Stimulated activated CD4-positive, alpha-beta T cell treated with anti-CD3 and anti-CD28 coated beads, Interleukin-4, amount 100 ng/mL, for 1 hour (primary cell): ENCODE results near the gene SMIM1.
"Not testable (repeated sequence)": the region's sequence is repeated elsewhere in the genome, so short reads cannot be mapped to it uniquely, and the experiment has no call there.

ENCODE experiments used
- DNase-seq: peaks from one replicate; pipeline ENCODE4 v3.0.0-alpha.2; 2020

SMIM1 gene

DNA sequence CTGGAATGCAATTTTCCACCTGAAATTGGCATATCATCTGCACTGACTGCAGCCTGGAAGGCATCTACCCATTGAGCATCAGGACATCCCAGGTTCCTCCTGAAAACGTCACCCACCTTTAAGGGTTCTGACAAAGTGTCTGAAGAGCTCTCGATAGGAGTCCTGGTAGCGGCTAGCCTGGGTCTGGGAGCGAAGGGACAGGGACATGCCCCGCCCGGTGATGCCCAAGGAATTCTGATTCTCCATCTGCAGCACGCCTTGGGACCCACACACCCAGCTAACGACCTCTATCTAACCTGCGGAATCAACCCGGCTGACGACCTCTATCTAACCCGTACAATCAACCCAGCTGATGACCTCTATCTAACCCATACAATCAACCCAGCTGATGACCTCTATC is 33.6 kb upstream of the SMIM1 start:
- no peak for DNase-seq

DNA sequence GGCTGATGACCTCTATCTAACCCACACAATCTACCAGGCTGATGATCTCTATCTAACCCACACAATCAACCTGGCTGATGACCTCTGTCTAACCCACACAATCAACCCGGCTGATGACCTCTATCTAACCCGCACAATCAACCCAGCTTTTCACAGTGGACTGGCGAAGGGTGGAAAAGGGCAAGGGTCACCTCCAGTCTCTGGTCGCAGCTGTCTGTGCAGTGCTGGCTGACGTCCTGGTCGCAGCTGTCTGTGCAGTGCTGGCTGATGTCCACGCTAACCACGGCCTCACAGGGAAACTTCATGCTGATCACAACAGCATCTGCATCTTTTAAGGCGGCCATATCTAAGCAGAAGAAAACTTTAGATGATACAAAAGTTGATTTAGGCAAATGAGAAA is 32.5 kb upstream of the SMIM1 start:
- no peak for DNase-seq

DNA sequence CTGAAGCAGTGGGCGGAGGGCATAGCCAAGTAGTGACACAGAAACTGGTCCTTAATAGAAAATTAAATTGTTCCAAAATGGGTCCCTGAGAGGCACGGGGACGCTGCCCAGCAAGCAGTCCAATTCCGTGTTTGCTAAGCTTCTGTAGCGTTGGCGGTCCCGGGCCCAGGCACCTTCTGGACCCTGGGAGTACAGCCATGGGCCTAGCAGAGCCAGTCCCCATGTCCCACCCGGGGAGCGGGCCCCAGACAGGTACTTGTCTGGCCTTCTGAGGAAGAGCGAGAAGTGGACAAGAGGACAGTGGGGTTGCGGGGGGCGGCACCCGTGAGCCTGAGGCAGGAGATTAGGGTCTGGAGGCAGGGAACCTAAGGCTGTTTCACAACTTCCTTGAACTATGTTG is 31.8 kb upstream of the SMIM1 start:
- DNase-seq: no peak

DNA sequence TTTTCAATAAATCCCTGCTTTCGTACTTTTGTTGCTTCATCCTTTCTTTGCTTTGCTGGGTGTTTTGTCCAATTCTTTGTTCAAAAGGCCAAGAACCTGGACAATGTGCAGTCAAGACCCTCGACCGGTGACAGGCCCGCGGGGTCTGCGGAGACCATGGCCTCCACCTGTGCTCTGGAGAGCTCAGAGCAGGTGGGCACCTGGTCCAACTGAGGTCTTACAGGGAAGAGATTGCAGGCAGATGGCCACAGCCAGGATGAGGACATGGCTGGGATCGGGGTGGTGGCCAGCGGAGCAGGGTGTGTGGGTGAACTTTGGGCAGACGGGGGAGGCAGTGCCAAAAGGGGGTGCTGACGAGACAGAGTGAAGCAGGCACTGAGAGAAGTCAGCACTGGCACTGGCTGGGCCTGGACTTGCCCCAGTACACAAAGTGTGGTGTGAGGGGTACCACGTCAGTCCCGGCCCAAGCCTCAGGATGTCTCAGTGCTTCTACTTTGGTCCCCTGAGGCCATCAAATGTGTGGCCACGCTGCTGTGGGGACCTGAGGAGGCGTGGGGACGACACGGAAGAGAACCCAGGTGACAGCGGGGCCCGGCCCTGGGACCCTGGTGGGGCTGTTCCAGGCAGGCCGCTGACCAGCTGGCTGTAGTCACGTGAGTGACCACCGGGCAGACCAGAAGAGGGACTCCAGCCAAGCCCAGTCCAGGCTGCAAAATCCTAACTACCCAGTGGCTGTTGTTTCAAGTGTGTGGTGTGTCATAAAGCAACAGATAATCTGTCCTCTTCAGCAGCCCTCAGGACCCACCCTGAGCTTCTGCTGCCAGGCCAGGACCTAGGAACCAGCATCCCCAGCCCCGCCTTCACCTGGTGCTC is 30.7 kb upstream of the SMIM1 start:
- DNase-seq: no peak

DNA sequence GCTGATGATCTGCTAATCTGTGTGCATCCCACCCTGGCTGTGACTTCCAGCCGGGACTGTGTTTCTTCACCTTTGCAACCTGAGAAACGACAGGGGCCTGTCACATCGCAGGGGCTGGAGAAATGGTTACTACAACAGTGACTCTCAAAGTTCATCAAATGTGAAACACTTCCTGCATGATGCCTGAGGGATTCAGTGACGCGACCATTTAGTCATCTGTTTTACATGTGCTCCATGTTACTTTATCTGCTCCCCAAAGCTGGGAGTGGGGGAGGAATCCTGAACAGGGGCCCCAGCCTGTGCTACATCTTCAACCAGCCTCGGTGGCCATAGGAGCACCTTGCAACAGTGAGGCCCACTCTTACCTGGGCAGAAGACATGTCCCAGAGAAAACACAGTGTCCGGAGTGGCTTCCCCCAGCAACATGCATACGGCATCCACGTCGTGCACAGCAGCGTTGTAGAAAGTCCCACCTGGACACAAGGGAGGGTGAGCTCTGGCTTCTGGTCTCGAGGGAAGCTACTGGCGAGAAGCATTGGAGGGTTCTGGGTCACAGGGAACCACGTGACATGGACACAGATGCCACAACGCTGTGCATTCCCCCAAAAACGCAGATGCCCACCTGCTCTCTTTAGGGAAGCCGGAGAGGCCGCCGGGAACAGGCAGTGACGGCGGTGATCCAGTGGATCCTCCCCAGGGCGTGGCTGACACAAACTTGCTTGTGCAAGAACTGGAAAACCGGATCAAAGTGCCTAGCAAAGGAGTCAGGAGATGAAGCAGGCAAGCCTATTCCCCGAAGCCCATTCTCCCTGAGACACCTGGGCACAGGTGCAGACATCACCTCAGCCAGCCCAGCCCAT is 29.9 kb upstream of the SMIM1 start:
- no peak for DNase-seq

DNA sequence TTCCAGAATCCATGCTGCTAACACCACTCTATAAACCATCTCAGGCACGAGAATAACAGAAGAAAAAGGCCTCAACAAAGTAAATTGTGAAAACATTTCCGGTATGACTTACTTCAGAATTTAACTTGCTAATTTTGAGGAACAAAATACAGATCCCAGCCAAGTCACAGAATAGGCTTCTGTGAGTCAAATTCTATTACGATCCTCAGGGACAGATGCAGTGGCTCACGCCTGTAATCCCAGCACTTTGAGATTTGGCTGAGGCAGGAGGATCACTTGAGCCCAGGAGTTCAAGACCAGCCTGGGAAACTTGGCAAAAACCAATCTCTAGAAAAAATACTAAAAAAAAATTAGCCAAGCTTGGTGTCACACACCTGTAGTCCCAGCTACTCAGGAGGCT is 29.1 kb upstream of the SMIM1 start:
- no peak for DNase-seq

DNA sequence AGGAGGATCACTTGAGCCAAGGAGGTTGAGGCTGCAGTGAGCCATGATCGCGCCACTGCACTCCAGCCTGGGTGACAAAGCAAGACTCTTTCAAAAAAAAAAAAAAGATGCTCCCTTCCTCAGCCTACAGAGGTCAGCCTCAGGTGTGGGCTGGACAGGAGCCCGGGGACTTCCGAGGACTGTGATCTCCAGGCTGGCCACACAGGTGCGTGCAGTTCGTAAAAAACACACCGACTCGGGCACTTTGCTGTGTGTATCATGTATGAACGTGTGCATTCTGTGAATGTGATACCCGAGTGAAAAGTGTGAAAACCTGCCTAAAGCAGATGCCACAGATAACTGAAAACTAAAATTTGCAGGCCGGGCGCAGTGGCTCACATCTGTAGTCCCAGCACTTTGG is 28.7 kb upstream of the SMIM1 start:
- DNase-seq: no peak

DNA sequence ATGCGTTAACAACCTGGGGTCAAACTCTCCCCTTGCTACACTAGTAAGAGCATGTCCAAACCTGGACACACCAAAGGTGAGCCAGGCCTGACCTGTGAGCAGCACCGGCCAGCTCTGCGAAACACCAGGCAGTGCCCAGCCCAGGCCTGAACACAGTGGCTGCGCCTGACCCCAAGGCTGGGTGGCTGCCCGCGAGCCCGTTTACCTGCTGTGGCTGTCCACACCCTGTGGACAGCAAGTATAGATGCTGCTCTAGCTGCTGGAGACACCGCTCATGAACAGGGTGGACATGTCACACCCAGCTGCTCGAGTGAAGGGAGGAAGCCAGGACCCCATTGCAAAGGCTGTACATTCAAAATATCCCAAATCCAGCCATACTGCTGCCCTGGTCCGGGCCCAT is 27.9 kb upstream of the SMIM1 start:
- no peak for DNase-seq

DNA sequence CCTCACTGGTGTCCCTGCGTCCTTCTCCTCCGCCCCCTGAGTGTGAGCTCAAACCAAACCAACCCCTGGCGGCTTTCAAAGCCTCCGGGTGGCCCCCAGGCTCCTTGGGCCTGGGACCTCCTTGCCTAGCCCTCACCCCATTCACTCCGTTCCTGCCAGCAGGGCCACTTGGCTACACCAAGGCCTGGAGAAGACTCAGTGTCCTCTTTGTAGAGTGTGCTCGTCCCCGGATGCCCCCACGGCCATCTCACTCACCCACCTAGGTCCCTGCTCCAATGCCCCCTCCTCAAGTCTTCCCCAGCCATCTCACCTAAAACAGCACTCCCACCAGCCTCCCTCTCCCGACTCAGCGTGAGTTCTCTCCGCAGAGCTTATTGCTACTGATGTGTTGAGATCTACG is 27.5 kb upstream of the SMIM1 start:
- DNase-seq: no peak

DNA sequence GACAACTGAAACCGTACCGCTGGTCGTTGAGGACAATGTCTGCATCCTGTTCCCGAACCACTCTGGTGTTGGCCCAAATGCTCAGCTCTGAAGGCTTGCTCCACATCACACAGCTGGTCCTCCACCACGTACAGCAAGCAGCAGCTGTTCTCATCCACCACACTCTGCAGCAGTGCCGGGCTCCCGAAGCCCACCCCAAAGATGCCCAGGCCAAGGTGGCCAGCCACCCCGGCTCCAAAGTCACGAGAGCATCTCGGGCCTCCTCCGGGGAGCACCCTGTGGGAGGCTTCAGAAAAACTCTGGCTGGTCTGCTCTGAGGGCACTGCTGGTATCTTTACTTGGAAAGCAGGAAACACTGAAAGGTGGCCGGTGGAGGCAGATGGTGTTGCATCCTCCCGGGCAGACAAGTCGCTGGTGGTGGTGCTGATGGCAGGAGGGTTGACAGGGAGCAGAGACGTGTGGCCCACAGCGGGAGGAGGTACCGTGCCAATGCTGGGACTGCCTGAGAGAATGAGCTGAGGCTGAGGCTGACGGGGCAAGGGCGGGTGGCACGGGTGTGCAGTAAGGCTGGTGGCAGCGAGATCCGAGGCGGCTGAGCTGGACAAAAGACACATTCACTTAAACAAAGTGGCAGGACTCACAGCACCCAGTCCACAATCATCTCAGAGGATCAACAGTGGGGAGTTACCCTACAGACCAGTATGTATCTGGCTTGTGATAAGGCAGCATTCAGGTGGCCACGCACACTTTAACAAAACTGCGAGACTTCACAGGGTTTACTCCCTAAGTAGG is 26.8 kb upstream of the SMIM1 start:
- no peak for DNase-seq

DNA sequence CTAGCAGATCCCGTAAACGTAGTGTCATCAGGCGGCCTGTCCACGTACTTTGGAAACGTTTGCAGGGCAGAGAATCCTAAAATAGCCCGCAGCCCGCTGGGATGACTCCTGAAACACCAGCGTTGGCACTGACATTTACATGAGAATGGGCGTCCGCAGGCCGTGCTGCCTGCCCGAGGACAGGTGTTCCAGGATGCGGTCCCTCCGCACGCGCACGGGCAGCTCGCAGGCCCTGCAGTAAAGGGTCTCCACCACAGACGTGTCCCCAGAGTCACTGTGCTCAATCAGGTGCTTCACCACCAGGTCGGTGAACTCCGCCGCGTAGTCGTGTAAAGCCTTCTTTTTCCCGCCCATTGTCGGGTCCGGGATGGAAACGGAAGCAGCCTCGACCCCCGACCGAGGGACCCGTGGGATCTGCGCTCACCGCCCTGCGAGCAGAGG is 26.1 kb upstream of the SMIM1 start:
- no peak for DNase-seq

DNA sequence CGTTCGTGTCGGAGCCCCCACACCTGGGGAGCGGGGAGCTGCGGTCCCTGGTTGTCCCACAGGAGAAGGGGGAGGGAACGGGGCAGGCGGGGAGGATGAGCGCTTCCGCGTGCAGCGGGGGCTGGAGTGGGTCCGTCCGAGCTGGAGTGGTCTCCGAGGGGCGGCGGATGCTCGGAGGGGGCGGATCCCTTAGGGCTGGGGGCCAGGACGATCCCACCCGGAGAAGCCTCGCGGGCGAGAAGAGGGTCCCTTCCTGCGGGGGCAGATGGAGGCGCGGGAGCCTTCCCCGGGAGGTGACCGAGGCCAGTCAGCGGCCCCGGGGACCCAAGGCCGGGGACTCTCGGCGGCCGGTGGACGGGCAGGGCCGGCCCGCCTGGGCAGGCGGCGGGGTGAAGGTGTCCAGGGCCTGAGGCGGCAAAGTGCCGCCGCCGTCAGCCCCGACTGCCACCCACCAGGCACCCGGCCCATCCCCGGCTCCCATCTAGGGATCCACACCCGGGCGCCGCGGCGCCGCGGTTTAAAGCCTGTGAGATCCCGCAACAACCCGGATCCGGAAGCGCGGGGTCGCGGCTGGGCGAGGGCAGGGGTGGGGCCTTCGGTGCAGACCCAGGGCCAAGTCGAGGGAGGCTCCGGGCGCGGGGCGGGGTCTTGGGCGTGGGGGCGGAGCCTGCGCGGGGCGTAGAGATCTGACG is 25.6 kb upstream of the SMIM1 start:
- DNase-seq: peak; percentile 90

DNA sequence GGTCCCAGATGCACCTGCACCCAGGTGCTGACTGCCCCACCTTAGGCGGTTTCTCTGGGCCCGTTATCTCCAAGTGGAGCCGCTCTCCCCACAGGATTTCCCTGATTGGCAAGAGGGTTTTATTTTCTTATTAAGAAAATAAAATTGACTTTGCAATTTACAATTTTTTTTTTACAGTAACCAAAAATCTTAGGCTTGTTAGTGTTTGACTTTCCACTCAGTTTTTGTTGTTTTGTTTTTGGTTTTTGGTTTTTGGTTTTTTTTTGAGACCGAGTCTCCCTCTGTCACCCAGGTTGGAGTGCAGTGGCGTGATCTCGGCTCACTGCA is 25.1 kb upstream of the SMIM1 start:
- DNase-seq: no peak

DNA sequence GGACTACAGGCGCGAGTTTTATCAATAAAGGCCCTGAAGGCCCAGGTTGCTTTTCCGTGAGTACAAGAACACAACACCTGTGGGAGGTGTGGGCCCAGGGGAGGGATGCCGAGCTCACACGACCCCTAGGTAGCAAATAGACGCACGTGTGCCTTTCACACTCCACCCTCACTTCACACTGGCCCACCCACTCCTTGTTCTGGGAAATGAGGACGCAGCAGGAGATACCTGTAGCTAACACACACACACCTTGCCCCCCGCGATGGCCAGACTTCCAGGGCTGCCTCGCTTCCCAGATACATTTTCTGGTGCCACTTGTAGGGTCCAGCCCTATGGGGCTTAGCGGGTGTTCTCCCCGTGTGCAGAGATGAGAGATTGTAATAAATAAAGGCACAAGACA is 24.6 kb upstream of the SMIM1 start:
- no peak for DNase-seq

DNA sequence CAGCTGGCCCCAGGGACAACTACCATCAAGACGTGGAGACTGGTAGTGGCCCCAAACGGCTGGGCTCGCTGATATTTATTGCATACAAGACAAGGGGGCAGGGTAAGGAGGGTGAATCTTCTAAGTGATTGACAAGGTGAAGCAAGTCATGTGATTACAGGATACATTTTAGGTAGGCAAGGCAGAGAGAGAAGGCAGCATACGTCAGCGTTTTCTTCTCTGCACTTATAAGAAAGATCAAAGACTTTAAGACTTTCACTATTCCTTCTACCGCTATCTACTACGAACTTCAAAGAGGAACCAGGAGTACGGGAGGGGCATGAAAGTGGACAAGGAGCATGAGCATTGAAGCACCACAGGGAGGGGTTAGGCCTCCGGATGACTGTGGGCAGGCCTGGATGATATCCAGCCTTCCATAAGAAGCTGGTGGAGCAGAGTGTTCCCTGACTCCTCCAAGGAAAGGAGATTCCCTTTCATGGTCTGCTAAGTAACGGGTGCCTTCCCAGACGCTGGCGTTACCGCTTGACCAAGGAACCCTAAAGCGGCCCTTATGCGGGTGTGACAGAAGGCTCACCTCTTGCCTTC is 24.1 kb upstream of the SMIM1 start:
- DNase-seq: not testable (repeated sequence)

DNA sequence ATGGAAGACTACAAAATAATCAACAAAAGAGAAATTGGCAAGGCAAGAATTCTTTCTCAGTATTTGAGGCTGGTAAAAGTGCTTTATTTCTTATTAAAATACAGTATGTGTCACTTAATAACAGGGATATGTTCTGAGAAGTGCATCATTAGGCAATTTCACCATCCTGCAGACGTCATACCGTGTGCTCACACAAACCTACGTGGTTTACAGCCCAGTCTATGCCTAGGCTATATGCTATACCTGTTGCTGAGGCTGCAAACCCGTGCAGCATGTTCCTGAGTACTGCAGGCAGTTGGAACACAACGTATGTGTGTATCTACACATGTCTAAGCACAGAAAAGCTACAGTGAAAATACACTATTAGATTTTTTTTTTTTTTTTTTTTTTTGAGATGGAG is 23.0 kb upstream of the SMIM1 start:
- DNase-seq: no peak

DNA sequence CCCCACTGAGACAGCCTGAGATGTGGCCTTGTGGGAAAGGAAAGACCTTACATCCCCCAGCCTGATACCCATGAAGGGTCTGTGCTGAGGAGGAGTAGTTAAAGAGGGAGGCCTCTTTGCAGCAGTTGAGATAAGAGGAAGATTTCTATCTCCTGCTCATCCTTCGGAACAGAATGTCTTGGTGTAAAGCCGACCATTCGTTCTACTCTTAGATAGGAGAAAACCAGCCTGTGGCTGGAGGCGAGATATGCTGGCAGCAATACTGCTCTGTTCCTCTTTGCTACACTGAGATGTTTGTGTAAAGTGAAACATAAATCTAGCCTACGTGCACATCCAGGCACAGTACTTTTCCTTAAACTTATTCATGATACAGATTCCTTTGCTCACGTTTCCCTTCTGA is 21.8 kb upstream of the SMIM1 start:
- DNase-seq: no peak

DNA sequence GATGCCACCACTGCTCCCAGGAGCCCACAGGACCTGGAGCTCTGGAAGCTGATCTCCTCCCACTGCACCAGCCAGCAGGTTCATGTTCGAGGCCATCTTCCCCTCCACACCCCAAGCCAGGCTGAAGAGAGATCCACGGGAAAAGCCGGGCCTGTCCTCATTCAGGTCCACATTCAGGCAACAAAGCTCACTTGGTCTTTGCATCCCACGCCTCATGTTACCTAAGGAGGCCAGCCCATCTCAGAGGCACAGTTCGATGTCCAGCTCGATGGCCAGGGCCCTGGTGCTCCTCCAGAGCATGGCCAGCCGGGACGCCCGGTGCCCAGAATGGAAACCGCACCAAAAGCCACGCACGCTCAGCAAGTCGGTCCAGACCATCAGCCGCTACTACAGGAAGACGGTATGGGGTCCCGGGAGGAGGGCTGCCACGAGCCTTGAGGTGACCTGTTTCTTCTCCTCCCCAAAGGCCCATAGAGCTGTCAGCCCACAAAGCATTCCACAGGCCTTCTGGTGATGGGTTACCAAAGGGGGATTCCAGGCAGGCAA is 20.1 kb upstream of the SMIM1 start, which contains the start of gene CCDC27:
Gene CCDC27 (plus strand): TSS at position 51 of the 546 bp plus-strand sequence. CDS start 32 bp downstream, at position 83.
- no peak for DNase-seq

DNA sequence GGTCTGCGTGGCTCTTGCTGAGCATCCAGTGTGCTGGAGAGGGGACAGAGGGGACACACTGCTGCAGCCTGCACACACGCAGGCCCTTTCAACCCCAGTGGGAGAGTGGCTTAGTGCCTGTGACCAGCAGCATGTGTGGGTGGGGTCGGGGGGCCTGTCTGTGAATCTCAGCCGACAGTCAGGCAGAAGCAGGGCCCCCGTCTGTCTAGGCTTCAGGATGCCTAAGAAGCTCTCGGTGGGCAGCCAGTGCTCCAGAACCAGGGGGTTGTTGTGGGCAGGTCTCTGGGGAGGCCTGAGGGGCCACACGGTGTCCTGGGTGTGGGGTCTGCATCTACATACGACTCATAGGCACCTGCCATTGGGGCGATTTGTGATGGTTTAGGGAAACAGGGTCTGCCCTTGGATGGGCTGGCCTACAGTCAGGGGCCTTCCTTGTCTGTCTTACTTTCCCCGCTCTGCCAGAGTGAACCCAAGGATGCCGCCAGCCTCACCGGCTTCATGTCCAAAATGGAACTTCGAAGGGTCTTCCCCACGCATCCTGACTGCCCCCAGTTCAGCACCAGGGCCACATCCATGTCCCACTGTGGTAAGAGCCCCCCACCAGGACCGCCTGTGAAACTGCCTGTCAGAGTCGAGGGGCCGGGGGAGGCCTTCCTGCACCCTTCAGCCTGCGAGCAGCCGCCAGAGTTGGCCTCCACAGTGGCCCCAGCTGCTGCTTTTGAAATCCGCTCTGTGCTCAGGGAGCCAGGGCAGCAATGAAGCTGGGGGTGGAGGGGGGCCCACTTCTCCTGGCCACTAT is 18.7 kb upstream of the SMIM1 start:
- DNase-seq: no peak

DNA sequence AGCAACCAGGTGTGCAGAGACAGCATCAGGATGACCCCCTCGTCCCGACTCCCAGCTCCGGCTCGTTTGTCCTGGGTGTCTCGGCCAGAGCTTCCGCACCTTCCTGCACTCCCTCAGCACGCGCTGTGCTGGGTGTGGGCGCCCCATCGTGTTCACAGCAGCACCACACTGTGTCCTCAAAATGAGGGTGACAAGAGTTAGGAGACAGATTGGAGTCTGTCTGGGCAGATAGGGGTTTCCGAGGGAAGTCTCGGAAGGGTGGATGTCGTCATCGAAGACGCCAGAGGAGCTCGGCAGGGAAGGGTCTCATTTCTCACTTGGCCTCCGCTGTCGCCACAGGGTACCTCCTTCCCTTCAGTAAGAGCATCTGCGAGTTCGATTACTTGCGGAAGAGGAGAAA is 16.2 kb upstream of the SMIM1 start:
- no peak for DNase-seq

DNA sequence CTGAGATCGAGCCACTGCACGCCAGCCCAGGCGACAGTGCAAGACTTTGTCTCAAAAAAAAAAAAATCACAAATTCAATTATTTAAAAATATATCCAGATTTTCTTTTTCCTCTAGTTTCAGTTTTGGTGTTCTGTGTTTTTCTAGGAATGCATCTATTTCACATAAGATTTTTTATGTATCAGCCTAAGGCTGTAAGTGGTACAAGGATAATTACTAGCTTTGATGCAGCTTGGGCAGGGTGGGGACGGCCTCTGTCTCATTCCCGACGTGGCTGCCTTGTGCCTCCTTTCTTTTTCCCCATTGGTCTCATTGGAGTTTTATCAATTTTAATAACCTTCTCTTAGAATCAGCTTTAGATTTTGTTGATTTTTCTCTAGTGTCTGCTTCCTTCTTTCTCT is 13.4 kb upstream of the SMIM1 start:
- no peak for DNase-seq
